ENCODE results near the gene TFF3.

The TFF3 gene

GRCh38 chr21:42343556-42343955 is 28.3 kb upstream of the TFF3 start:
- DNase-seq (ENCODE audit: low read depth), result no peak
- TF ChIP-seq POLR2A (IDR thresholded peaks at IDR 0.05; ENCODE audit: extremely low read depth, insufficient read length) (no peak), CTCF (IDR thresholded peaks at IDR 0.05; ENCODE audit: low read depth, low read length) (no peak), MYC (IDR thresholded peaks at IDR 0.05; ENCODE audit: low read depth, low read length) (no peak), MAX (IDR thresholded peaks at IDR 0.05; ENCODE audit: low read depth, low read length) (no peak)
- H3K4me3 ChIP-seq (ENCODE audit: low read depth, low read length), result no peak overlapping the region

GRCh38 chr21:42343101-42343500 is 27.9 kb upstream of the TFF3 start:
- H3K4me3 ChIP-seq (ENCODE audit: low read depth, low read length), result no peak overlapping the region
- no peak for DNase-seq (ENCODE audit: low read depth)
- TF ChIP-seq CTCF (IDR thresholded peaks at IDR 0.05; ENCODE audit: low read depth, low read length) (no peak), MYC (IDR thresholded peaks at IDR 0.05; ENCODE audit: low read depth, low read length) (no peak), POLR2A (IDR thresholded peaks at IDR 0.05; ENCODE audit: extremely low read depth, insufficient read length) (no peak), MAX (IDR thresholded peaks at IDR 0.05; ENCODE audit: low read depth, low read length) (no peak)

GRCh38 chr21:42341776-42342542 is 26.8 kb upstream of the TFF3 start:
- no peak for TF ChIP-seq POLR2A (IDR thresholded peaks at IDR 0.05; ENCODE audit: extremely low read depth, insufficient read length)
- no peak for TF ChIP-seq MAX (IDR thresholded peaks at IDR 0.05; ENCODE audit: low read depth, low read length)
- TF ChIP-seq CTCF (IDR thresholded peaks at IDR 0.05; ENCODE audit: low read depth, low read length), result no peak
- TF ChIP-seq MYC (IDR thresholded peaks at IDR 0.05; ENCODE audit: low read depth, low read length), result no peak

GRCh38 chr21:42340187-42341050 is 25.2 kb upstream of the TFF3 start:
- no peak for TF ChIP-seq CTCF (IDR thresholded peaks at IDR 0.05; ENCODE audit: low read depth, low read length)
- no peak for TF ChIP-seq POLR2A (IDR thresholded peaks at IDR 0.05; ENCODE audit: extremely low read depth, insufficient read length)
- TF ChIP-seq MAX (IDR thresholded peaks at IDR 0.05; ENCODE audit: low read depth, low read length), result no peak
- no peak for TF ChIP-seq MYC (IDR thresholded peaks at IDR 0.05; ENCODE audit: low read depth, low read length)
- no peak for DNase-seq (ENCODE audit: low read depth)
- no peak overlapping the region for H3K4me3 ChIP-seq (ENCODE audit: low read depth, low read length)

More at GRCh38 chr21:42341776-42342542, 26.8 kb upstream of the TFF3 start:
- DNase-seq (ENCODE audit: low read depth), result no peak
- H3K4me3 ChIP-seq (ENCODE audit: low read depth, low read length), result no peak overlapping the region

- DNase-seq (ENCODE audit: low read depth), result no peak
- TF ChIP-seq MAX (IDR thresholded peaks at IDR 0.05; ENCODE audit: low read depth, low read length), result no peak
- no peak for TF ChIP-seq CTCF (IDR thresholded peaks at IDR 0.05; ENCODE audit: low read depth, low read length)
- no peak for TF ChIP-seq POLR2A (IDR thresholded peaks at IDR 0.05; ENCODE audit: extremely low read depth, insufficient read length)
- TF ChIP-seq MYC (IDR thresholded peaks at IDR 0.05; ENCODE audit: low read depth, low read length), result no peak
Observed at GRCh38 chr21:42338729-42339715, 23.8 kb upstream of the TFF3 start.

More at GRCh38 chr21:42338729-42339715, 23.8 kb upstream of the TFF3 start:
- H3K4me3 ChIP-seq (ENCODE audit: low read depth, low read length), result no peak overlapping the region
